Panc1 (cell line): ENCODE results near the gene CREB5.

ENCODE experiments used
- CTCF ChIP-seq: fragments of 450-650 bp; IDR thresholded peaks from 2 replicates; pipeline ENCODE4 v1.5.1; 2017; ENCODE audit warnings: mild to moderate bottlenecking
- TCF7L2 ChIP-seq: IDR thresholded peaks from 2 replicates; pipeline ENCODE4 v1.6.1; 2011; ENCODE audit warnings: mild to moderate bottlenecking, low read depth, low read length, inconsistent platforms

- TF ChIP-seq CTCF, result no peak
- TF ChIP-seq TCF7L2, result no peak
These were observed 120.9 kb downstream of the CREB5 start for GRCh38 chr7:28533267-28533666.
